ENCODE data around the gene EEPD1.
"Not testable (repeated sequence)": the region's sequence is repeated elsewhere in the genome, so short reads cannot be mapped to it uniquely, and the experiment has no call there.

Gene EEPD1

GRCh38 chr7:36152756-36153570 lies at the start of gene EEPD1:
Gene EEPD1 (plus strand): TSS chr7:36153254. CDS start chr7:36154325, 1,071 bp downstream.
- peak; percentile 100 for DNase-seq

DNA sequence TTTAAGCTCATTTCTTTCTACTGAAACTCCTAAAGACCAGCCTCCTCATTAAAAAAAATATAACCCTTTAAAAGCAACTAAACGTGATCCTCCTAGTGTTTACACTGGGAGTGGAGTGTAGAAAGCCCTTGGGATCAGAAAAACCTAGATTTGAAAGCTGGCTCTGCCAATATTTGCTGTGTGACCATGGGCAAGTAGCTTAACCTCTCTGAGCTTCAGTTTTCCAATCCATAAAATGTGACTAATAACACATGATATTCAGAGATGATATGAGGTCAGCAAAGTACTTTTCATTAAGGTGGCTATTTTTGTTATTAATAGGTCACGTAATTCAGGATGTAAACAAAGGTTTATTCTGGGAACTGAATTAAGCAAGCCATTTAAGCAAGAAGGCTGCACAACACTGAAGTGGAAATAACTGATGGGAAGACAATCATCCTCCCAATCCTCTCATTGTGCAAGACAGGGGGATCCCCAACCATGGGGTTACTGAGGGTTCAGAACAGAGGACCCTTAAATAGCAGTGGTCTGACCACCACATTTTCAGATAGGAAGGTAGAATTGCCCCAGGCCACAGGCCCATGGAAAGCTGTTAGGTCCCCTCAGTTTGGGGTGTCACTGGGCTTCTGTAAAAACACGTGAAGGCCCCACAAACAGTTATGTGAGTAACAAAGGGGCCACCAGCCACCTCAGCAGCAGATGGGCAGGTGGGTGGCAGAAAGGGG lies 49.1 kb upstream of the EEPD1 start:
- no peak for DNase-seq

DNA sequence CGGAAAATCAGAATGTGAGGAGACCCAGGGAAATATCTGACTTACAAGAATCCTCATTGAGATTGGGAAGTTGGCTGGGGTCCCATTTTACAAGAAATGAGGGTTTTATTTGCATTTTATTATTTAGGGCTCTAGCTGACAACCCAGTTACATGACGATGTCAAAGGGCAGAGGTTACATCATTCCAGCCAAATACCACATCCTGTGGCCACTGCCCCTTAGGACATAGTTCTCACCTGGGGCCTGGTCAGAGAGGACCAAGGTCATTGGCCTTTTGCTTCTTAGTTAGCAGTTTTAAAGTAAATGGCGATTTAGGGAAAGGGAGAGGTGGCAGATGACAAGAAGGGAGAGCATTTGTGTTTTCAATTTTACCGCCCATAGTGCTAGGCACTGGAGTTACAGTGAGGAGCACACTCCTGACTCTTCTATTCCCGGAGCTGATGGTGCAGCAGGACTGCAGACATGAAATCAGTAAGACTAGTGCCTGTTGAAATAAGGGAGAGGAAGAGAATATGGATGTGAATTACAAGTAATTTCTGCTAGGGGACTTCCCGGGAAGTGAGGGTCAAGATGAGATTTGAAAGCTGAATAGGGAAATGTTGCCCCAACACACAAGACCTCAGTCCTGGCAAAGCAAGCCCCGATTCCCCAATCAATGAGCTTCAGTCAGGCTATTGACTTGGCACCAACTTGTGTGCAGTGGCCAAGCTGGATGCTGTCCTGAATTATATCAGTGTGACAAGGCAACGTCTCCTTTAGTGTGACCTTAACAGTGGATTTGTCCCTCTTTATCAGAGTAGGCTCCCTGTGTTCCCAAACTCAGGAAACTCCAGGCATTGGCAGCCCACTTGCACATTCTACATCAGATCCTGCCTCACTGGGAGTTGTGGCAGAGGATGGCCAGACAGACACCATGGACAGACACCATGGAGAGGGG lies 45.8 kb upstream of the EEPD1 start:
- DNase-seq = not testable (repeated sequence)

DNA sequence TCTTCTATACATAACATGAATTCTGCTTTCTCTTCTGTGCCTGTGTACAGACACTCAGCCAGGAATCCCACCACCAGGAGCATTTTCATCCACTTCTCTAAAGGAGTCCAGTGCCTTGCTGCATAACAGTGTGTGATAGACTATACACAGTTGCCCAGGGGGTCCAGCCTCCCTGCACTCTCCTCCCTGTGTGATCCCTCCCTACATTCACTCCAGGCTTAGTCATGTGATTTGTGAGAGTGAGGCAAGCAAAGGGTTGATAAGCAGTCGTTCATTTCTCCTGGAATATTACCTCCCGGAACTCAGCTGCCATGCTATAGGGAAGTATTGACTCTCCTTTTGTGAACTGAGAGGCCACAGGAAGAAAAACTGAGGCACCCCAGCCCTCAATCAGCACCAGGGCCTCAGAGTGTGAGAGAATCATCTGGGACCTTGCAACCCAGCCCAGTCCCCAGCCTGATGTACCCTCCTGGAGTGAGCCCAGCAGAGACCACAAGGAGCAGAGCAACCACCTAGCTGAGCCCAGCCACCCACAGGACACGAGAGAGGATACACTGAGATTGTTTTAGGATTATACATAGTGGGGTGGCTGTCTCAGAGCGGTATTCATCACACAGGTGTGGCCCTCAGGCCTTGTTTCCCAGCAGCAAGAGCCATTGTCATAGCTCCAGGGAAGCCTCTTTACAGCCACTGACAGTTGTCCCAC lies 45.0 kb upstream of the EEPD1 start:
- no peak for DNase-seq

GRCh38 chr7:36109013-36109627 lies 43.9 kb upstream of the EEPD1 start:
- no peak for DNase-seq

DNA sequence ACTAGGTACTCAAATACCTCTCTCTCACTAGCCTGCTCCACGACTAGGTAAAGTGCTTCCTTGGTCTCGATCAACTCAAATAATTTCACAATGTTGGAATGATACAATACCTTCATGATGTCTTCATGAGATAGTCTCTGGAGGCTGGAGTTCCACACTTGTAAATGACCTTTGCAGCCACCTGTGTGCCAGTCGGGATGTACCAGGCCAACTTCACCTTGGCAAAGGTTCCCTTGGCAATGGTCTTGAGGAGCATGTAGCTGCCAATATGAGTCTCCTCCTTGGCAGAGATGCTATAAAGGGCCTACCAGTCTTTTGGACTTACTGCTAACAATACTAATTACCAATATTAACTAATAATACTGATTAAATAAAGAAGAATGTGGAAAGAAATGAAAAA lies 42.5 kb upstream of the EEPD1 start:
- no peak for DNase-seq

GRCh38 chr7:36112969-36113368 lies 40.1 kb upstream of the EEPD1 start:
- DNase-seq = no peak

- no peak for DNase-seq
Observed at GRCh38 chr7:36114355-36114754, 38.7 kb upstream of the EEPD1 start.

- peak; percentile 82 for DNase-seq
Observed at GRCh38 chr7:36115448-36116321, 37.4 kb upstream of the EEPD1 start.

DNA sequence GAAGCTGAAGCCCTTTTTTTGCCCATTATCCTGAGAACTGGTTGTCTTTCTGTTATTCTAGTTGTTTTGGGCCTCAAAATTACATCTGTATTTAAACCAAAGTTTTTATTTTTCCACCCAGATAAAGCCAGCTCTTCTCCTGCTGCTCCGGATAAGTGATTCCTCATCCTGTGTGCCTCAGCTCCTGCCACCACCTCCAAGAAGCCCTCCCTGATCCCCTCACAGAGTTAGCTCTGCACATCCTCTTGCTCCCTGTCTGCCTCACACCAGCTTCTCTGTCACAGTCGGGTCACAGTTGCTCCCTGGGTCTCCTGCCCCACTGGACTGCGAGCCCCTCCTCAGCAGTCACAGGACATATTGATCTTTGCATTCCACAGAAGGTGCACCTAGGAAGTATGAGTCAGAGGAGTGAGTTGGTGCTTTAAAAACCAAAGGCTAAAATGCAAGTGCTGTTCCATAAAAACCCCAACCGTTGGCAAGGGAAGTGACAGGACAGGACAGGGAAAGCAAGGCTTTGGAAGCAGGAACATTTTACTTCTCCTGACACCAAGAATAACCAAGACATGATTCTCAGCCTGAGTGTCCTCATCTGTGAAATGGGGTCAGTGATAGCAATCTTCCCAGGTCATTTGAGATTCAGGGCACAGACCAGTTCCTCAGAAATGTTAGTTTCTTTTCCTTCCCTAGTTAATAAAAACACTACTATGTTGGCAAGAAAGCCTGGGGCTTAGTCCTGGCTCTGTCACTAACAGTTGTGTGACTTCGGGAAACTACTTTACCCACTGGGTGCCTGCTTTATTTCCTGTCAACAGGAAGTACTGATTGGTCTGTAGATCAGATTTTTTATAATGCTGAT lies 36.5 kb upstream of the EEPD1 start:
- peak; percentile 66 for DNase-seq

GRCh38 chr7:36117203-36117840 lies 35.7 kb upstream of the EEPD1 start:
- DNase-seq = no peak

- no peak for DNase-seq
Observed at GRCh38 chr7:36118344-36118743, 34.7 kb upstream of the EEPD1 start.

- no peak for DNase-seq
Observed at GRCh38 chr7:36119005-36119706, 33.9 kb upstream of the EEPD1 start.

- peak; percentile 72 for DNase-seq
Observed at GRCh38 chr7:36119983-36120646, 32.9 kb upstream of the EEPD1 start.

DNA sequence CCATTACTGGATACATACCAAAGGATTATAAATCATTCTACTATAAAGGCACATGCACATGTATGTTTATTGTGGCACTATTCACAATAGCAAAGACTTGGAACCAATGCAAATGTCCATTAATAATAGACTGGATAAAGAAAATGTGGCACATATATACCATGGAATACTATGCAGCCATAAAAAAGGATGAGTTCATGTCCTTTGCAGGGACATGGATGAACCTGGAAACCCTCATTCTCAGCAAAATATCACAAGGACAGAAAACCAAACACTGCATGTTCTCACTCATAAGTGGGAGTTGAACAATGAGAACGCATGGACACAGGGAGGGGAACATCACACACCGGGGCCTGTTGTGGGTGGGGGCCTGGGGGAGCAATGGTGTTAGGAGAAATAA lies 27.4 kb upstream of the EEPD1 start:
- not testable (repeated sequence) for DNase-seq

DNA sequence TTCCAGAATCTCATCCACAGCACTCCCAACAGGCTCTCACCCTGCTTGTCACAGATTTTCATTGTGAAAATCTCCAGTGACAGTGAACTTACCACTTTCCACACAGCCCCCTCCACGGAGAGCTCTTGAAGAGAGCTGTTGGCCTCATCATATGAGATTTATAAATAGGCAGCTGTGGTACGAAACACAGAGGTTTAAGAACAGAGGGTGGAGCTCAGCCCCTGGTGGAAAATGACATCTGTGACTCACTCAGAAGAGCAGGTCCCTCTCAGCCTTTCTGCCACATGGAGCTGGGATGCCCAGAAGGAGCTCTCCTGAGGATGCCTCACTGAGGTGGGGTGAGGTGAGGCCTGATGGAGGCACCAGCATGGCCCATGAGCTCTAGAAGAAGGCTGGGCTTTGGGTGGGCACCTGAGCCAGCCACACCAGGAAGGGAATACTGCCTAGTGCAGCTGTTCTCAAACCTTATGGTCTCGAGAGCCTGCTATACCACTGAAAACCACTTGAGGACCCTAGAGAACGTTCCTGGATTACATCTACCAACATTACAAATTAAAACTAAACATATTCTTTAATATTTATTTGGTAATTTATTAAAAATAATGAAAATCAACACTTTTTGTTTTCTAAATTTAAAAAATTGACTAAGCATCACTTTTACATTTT lies 25.8 kb upstream of the EEPD1 start:
- no peak for DNase-seq

DNA sequence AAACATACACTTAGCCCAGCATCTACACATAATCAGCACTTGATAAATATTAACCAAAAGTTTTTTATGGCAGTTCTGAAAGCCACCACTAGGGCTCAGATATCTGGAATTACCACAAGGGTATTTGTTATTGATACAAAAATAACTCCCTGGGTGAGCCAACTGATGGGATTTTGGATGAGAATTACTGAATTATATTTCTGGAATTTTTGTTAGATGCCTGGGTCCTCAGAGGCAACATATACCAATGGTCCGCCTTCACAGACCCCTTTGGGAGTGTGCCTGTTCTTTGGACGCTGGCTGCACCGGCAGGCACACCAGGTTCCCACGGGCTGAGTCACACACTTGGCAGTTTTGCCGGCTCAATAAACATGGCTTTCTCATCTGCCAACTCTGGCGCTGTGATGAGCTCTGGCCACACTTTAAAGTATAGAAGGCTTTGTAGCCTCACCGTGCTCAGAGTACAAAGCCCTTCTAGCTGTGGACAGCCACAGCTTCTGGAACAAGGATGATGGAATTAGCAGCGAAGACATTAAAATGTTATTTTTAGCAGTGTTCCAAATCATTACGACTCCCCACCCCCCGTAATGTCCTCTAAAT lies 24.5 kb upstream of the EEPD1 start:
- DNase-seq = peak; percentile 89
